ENCODE data around the gene KCNK1. TPM values are rescaled to one million over a fixed set of nuclear protein-coding genes. Genes with fewer than 3 reads are reported as not detected.

The KCNK1 gene
- total and polyA plus RNA-seq, 2 of the 8 experiments (the other 6 are each of a cell fraction or from before 2014, with no cell fraction given) = 11.9 to 16.5 TPM

DNA sequence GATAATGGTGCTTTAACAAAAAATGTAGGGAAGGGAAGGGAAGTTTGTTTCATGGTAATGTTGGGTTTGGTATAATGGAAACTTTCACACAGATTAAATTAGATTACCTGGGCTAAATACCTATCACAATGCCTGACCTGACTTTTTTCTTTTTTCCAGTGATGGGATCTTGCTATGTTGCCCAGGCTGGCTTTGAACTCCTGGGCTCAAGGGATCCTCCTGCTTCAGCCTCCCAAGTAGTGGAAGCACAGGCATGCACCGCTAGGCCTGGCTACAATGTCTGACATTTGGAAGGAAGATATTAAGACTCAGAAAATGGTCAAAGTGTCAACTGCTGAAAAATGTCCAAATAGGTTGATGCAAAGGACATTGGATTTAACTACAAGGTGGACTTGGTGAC, 67.4 kb downstream of the KCNK1 start (continued):
- TF ChIP-seq, protein P1, sequence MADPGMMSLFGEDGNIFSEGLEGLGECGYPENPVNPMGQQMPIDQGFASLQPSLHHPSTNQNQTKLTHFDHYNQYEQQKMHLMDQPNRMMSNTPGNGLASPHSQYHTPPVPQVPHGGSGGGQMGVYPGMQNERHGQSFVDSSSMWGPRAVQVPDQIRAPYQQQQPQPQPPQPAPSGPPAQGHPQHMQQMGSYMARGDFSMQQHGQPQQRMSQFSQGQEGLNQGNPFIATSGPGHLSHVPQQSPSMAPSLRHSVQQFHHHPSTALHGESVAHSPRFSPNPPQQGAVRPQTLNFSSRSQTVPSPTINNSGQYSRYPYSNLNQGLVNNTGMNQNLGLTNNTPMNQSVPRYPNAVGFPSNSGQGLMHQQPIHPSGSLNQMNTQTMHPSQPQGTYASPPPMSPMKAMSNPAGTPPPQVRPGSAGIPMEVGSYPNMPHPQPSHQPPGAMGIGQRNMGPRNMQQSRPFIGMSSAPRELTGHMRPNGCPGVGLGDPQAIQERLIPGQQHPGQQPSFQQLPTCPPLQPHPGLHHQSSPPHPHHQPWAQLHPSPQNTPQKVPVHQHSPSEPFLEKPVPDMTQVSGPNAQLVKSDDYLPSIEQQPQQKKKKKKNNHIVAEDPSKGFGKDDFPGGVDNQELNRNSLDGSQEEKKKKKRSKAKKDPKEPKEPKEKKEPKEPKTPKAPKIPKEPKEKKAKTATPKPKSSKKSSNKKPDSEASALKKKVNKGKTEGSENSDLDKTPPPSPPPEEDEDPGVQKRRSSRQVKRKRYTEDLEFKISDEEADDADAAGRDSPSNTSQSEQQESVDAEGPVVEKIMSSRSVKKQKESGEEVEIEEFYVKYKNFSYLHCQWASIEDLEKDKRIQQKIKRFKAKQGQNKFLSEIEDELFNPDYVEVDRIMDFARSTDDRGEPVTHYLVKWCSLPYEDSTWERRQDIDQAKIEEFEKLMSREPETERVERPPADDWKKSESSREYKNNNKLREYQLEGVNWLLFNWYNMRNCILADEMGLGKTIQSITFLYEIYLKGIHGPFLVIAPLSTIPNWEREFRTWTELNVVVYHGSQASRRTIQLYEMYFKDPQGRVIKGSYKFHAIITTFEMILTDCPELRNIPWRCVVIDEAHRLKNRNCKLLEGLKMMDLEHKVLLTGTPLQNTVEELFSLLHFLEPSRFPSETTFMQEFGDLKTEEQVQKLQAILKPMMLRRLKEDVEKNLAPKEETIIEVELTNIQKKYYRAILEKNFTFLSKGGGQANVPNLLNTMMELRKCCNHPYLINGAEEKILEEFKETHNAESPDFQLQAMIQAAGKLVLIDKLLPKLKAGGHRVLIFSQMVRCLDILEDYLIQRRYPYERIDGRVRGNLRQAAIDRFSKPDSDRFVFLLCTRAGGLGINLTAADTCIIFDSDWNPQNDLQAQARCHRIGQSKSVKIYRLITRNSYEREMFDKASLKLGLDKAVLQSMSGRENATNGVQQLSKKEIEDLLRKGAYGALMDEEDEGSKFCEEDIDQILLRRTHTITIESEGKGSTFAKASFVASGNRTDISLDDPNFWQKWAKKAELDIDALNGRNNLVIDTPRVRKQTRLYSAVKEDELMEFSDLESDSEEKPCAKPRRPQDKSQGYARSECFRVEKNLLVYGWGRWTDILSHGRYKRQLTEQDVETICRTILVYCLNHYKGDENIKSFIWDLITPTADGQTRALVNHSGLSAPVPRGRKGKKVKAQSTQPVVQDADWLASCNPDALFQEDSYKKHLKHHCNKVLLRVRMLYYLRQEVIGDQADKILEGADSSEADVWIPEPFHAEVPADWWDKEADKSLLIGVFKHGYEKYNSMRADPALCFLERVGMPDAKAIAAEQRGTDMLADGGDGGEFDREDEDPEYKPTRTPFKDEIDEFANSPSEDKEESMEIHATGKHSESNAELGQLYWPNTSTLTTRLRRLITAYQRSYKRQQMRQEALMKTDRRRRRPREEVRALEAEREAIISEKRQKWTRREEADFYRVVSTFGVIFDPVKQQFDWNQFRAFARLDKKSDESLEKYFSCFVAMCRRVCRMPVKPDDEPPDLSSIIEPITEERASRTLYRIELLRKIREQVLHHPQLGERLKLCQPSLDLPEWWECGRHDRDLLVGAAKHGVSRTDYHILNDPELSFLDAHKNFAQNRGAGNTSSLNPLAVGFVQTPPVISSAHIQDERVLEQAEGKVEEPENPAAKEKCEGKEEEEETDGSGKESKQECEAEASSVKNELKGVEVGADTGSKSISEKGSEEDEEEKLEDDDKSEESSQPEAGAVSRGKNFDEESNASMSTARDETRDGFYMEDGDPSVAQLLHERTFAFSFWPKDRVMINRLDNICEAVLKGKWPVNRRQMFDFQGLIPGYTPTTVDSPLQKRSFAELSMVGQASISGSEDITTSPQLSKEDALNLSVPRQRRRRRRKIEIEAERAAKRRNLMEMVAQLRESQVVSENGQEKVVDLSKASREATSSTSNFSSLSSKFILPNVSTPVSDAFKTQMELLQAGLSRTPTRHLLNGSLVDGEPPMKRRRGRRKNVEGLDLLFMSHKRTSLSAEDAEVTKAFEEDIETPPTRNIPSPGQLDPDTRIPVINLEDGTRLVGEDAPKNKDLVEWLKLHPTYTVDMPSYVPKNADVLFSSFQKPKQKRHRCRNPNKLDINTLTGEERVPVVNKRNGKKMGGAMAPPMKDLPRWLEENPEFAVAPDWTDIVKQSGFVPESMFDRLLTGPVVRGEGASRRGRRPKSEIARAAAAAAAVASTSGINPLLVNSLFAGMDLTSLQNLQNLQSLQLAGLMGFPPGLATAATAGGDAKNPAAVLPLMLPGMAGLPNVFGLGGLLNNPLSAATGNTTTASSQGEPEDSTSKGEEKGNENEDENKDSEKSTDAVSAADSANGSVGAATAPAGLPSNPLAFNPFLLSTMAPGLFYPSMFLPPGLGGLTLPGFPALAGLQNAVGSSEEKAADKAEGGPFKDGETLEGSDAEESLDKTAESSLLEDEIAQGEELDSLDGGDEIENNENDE (IDR thresholded peaks at IDR 0.05; ENCODE audit: insufficient replicate concordance, low read length) = no peak

Measured in H1 (cell line).